Neuronal stem cell (in vitro differentiated cells): Measurements from ENCODE around the gene RPS21.

Experiments used
- DNase-seq: peaks from one replicate; pipeline ENCODE4 v3.0.0-alpha.2; 2013; ENCODE audit warnings: low spot score
- H2AFZ ChIP-seq: one replicate; pipeline ENCODE4 v1.6.1; 2013; ENCODE audit warnings: mild to moderate bottlenecking, low read length, inconsistent platforms
- H2AK5ac ChIP-seq: 2 replicates; pipeline ENCODE4 v1.6.1; 2013; ENCODE audit warnings: low read depth, mild to moderate bottlenecking, inconsistent platforms, low read length, moderate library complexity, mixed read lengths
- H2BK120ac ChIP-seq: 2 replicates; pipeline ENCODE4 v1.6.1; 2013; ENCODE audit warnings: low read depth, mild to moderate bottlenecking, inconsistent platforms, low read length, moderate library complexity, mixed read lengths
- H2BK12ac ChIP-seq: one replicate; pipeline ENCODE4 v1.6.1; 2013; ENCODE audit warnings: low read length, inconsistent platforms
- H2BK15ac ChIP-seq: 2 replicates; pipeline ENCODE4 v1.6.1; 2013; ENCODE audit warnings: mild to moderate bottlenecking, low read length, inconsistent platforms, mixed read lengths
- H2BK5ac ChIP-seq: one replicate; pipeline ENCODE4 v1.6.1; 2013; ENCODE audit warnings: inconsistent platforms, mild to moderate bottlenecking, low read length, moderate library complexity
- H3K14ac ChIP-seq: one replicate; pipeline ENCODE4 v1.6.1; 2013; ENCODE audit warnings: low read length, inconsistent platforms
- H3K18ac ChIP-seq: 2 replicates; pipeline ENCODE4 v1.6.1; 2013; ENCODE audit warnings: low read length, inconsistent platforms
- H3K23ac ChIP-seq: 2 replicates; pipeline ENCODE4 v1.6.1; 2013; ENCODE audit warnings: low read depth, mild to moderate bottlenecking, mixed read lengths, low read length, inconsistent platforms; ENCODE audit not compliant: poor library complexity
- H3K27ac ChIP-seq: replicated peaks from 3 replicates; pipeline ENCODE4 v1.5.1; 2013; ENCODE audit warnings: low read length, inconsistent platforms
- H3K27me3 ChIP-seq, 3 experiments: 2 replicates each; pipeline ENCODE4 v1.6.1; 2013; ENCODE audit warnings: low read length in 3 of 3, mild to moderate bottlenecking in 2 of 3, inconsistent platforms in 1 of 3, low read depth in 1 of 3, mixed read lengths in 1 of 3, moderate library complexity in 1 of 3; ENCODE audit not compliant: control insufficient read depth in 3 of 3, insufficient read depth in 3 of 3
- H3K36me3 ChIP-seq, 2 donors: replicated peaks in 1 of 2; 2 replicates each; pipeline ENCODE4 v1.6.1; 2013; ENCODE audit warnings: low read length in 2 of 2; ENCODE audit not compliant: control insufficient read depth in 2 of 2, insufficient read depth in 2 of 2
- H3K4ac ChIP-seq: 2 replicates; pipeline ENCODE4 v1.6.1; 2013; ENCODE audit warnings: inconsistent platforms, mild to moderate bottlenecking, low read length, moderate library complexity
- H3K4me1 ChIP-seq, 2 donors: 1 replicate in 1 of 2; 2 replicates in 1 of 2; pipeline ENCODE4 v1.6.1; 2013; ENCODE audit warnings: low read length in 2 of 2, low read depth in 1 of 2; ENCODE audit not compliant: control insufficient read depth in 2 of 2, insufficient read depth in 1 of 2
- H3K4me2 ChIP-seq: one replicate; pipeline ENCODE4 v1.6.1; 2013; ENCODE audit warnings: mild to moderate bottlenecking, low read length, inconsistent platforms; ENCODE audit not compliant: insufficient read depth, poor library complexity, severe bottlenecking
- H3K4me3 ChIP-seq, 2 donors: 2 replicates each; pipeline ENCODE4 v1.5.1; 2013; ENCODE audit warnings: low read length in 2 of 2, mild to moderate bottlenecking in 2 of 2, inconsistent platforms in 1 of 2, moderate library complexity in 1 of 2
- H3K79me1 ChIP-seq: one replicate; pipeline ENCODE4 v1.6.1; 2013; ENCODE audit warnings: low read depth, mild to moderate bottlenecking, inconsistent platforms, low read length, moderate library complexity
- H3K9ac ChIP-seq: one replicate; pipeline ENCODE4 v1.6.1; 2013; ENCODE audit warnings: mild to moderate bottlenecking, low read depth, low read length, inconsistent platforms; ENCODE audit not compliant: poor library complexity
- H3K9me3 ChIP-seq, 2 donors: replicated peaks in 1 of 2; 2 replicates each; pipeline versions ENCODE3 to v1.6.1; 2013; ENCODE audit warnings: low read length in 2 of 2, mild to moderate bottlenecking in 2 of 2, inconsistent platforms in 1 of 2, low read depth in 1 of 2, mixed read lengths in 1 of 2, moderate library complexity in 1 of 2; ENCODE audit not compliant: control insufficient read depth in 2 of 2, insufficient read depth in 1 of 2
- H4K8ac ChIP-seq: one replicate; pipeline ENCODE4 v1.6.1; 2013; ENCODE audit warnings: low read depth, mild to moderate bottlenecking, inconsistent platforms, low read length, moderate library complexity
- H4K91ac ChIP-seq: one replicate; pipeline ENCODE4 v1.6.1; 2013; ENCODE audit warnings: low read length, low read depth, mild to moderate bottlenecking, inconsistent platforms; ENCODE audit not compliant: poor library complexity
- WGBS, 2 donors: extraction: QIAGEN DNeasy Blood & Tissue Kit; methylation state at CpG; one replicate each; pipeline ENCODE4 v1.1.7; 2013; ENCODE audit warnings: missing lambda C conversion rate in 2 of 2, mixed read lengths in 1 of 2; ENCODE audit not compliant: insufficient read length in 2 of 2, insufficient replicate concordance in 1 of 2; ENCODE audit errors: extremely low coverage in 2 of 2; 5-methylcytosine and 5-hydroxymethylcytosine counted together

RPS21 gene

GRCh38 chr20:62405981-62406513 is 19.1 kb downstream of the RPS21 start:
- peak overlapping the region; percentile 96 for H2BK120ac ChIP-seq
- H2BK15ac ChIP-seq, result no peak overlapping the region
- H3K4me1 ChIP-seq, result peaks cover 9 to 20% of the 10 kb centered on the region in 2 donors
- peak overlapping the region; percentile 38 for H3K18ac ChIP-seq
- peak overlapping the region; percentile 45 for H3K23ac ChIP-seq
- peak overlapping the region; percentile 95 for H3K9ac ChIP-seq
- H3K4me2 ChIP-seq, result peak overlapping the region; percentile 93
- no peak overlapping the region for H2AFZ ChIP-seq
- H3K36me3 ChIP-seq, result peaks cover 3 to 7% of the 10 kb centered on the region in 2 donors
- H4K91ac ChIP-seq, result no peak overlapping the region
- H3K9me3 ChIP-seq, result no peaks in the 10 kb centered on the region
- no CpG with 5 or more reads among the region's 10 CpGs for WGBS, 2 donors
- H3K27me3 ChIP-seq, result peaks cover 0 to 35% (median 4%) of the 10 kb centered on the region in 3 experiments
- peak overlapping the region; percentile 42 for H2BK5ac ChIP-seq
- no peak overlapping the region for H2BK12ac ChIP-seq
- H3K27ac ChIP-seq, result no peak overlapping the region
- no peak overlapping the region for H3K4ac ChIP-seq
- peak overlapping the region; percentile 38 for H3K14ac ChIP-seq
- no peak for DNase-seq
- peak overlapping the region in 1 of 2 donors; percentile 90 for H3K4me3 ChIP-seq
- H2AK5ac ChIP-seq, result peak overlapping the region; percentile 96
- H3K79me1 ChIP-seq, result peaks cover 17% of the 10 kb centered on the region
- no peak overlapping the region for H4K8ac ChIP-seq

GRCh38 chr20:62406635-62407176 is 19.8 kb downstream of the RPS21 start:
- Histone ChIP-seq H3K27me3 (peaks cover 0 to 41% (median 4%) of the 10 kb centered on the region in 3 experiments), H2BK5ac (no peak overlapping the region), H3K79me1 (peaks cover 15% of the 10 kb centered on the region), H3K4me3 (peak overlapping the region; percentile 85 to 90), H3K9me3 (no peaks in the 10 kb centered on the region), H4K91ac (no peak overlapping the region), H3K23ac (peak overlapping the region; percentile 43), H3K36me3 (peaks cover 3 to 7% of the 10 kb centered on the region in 2 donors), H2BK15ac (peak overlapping the region; percentile 75), H3K18ac (peak overlapping the region; percentile 81), H3K9ac (peak overlapping the region; percentile 95), H2AFZ (peak overlapping the region; percentile 59), H3K14ac (no peak overlapping the region), H2AK5ac (peak overlapping the region; percentile 95), H3K4ac (no peak overlapping the region), H4K8ac (no peak overlapping the region), H3K4me2 (peak overlapping the region; percentile 93), H3K27ac (no peak overlapping the region), H3K4me1 (peaks cover 9 to 18% of the 10 kb centered on the region in 2 donors), H2BK12ac (peak overlapping the region; percentile 63), H2BK120ac (no peak overlapping the region)
- DNase-seq, result no peak
- no CpG with 5 or more reads among the region's 42 CpGs for WGBS, 2 donors

DNA sequence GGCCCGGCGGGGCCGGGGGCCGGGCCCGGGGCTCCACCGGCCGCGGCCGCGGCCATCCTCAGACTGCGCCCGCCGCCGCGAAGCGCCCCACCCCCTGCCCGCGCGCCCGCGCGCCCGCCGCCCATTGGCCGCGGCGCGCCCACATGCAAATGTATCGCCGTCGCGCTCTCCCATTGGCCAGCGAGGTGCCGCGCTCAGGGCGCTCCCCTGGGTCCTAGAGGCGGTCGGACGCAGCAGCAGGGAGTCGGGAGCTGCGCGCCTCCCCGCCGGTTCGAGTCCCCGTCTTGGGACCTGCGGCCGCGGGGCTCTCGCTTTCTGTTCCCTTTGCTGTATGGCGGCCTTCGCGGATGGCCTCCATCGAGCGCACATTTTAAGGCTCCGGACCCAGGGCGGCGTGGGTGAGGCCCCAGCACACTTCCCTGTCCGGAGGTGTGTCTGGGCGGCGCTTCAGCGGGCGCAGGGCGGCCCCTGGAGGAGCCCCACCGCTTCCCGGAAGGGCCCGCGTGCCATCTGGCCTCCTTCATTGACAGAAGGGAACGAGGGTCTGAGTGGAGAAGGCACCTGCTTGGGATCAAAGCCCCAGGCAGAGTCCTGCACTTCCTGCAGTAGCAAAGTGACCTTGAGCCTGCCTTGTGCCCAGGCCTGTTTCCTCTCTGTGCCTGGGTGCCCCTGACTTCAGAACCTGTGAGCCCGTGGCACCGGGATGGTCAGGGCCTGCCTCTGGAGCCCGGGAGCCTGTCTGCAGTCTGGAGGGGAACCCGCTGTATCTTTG is 20.5 kb downstream of the RPS21 start, which contains the start of gene CABLES2:
Gene CABLES2 (minus strand): TSS at position 65 of the 772 bp plus-strand sequence. CDS start 9 bp downstream, at position 56.
- peak within 1 kb of the TSS; percentile 31 for H2BK120ac ChIP-seq
- H3K4me3 ChIP-seq, result peak within 1 kb of the TSS; percentile 85 to 90
- peak within 1 kb of the TSS; percentile 93 for H3K4me2 ChIP-seq
- no peak within 1 kb of the TSS for H3K27ac ChIP-seq
- peaks cover 3 to 7% of the 10 kb centered on the region in 2 donors for H3K36me3 ChIP-seq
- no peaks in the 10 kb centered on the region for H3K9me3 ChIP-seq
- peak within 1 kb of the TSS; percentile 42 for H2BK5ac ChIP-seq
- no CpG with 5 or more reads among the region's 73 CpGs for WGBS, 2 donors
- H3K9ac ChIP-seq, result peak within 1 kb of the TSS; percentile 95
- no peak within 1 kb of the TSS for H3K4ac ChIP-seq
- peaks cover 13% of the 10 kb centered on the region for H3K79me1 ChIP-seq
- peak within 1 kb of the TSS; percentile 97 for H3K23ac ChIP-seq
- H4K91ac ChIP-seq, result no peak within 1 kb of the TSS
- H2AK5ac ChIP-seq, result peak within 1 kb of the TSS; percentile 99
- H4K8ac ChIP-seq, result peak within 1 kb of the TSS; percentile 95
- peaks cover 0 to 48% (median 4%) of the 10 kb centered on the region in 3 experiments for H3K27me3 ChIP-seq
- peak within 1 kb of the TSS; percentile 99 for H3K14ac ChIP-seq
- peak within 1 kb of the TSS; percentile 98 for H2BK12ac ChIP-seq
- H2AFZ ChIP-seq, result peak within 1 kb of the TSS; percentile 93
- peak within 1 kb of the TSS; percentile 98 for H3K18ac ChIP-seq
- peaks cover 9 to 18% of the 10 kb centered on the region in 2 donors for H3K4me1 ChIP-seq
- peak; percentile 89 for DNase-seq
- H2BK15ac ChIP-seq, result peak within 1 kb of the TSS; percentile 97
